ENCODE measurements around the gene RHOJ.

Gene RHOJ

GRCh38 chr14:63167044-63167443 is 37.2 kb upstream of the RHOJ start:
- TF ChIP-seq, protein P1, sequence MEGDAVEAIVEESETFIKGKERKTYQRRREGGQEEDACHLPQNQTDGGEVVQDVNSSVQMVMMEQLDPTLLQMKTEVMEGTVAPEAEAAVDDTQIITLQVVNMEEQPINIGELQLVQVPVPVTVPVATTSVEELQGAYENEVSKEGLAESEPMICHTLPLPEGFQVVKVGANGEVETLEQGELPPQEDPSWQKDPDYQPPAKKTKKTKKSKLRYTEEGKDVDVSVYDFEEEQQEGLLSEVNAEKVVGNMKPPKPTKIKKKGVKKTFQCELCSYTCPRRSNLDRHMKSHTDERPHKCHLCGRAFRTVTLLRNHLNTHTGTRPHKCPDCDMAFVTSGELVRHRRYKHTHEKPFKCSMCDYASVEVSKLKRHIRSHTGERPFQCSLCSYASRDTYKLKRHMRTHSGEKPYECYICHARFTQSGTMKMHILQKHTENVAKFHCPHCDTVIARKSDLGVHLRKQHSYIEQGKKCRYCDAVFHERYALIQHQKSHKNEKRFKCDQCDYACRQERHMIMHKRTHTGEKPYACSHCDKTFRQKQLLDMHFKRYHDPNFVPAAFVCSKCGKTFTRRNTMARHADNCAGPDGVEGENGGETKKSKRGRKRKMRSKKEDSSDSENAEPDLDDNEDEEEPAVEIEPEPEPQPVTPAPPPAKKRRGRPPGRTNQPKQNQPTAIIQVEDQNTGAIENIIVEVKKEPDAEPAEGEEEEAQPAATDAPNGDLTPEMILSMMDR (IDR thresholded peaks at IDR 0.05; ENCODE audit: insufficient read depth, low read length, poor library complexity, severe bottlenecking): no peak
- Histone ChIP-seq H3K27me3 (replicated peaks; ENCODE audit: control insufficient read depth, insufficient read depth, low read length) (no peaks in the 10 kb centered on the region), H3K36me3 (ENCODE audit: control insufficient read depth, insufficient read depth, low read length) (no peaks in the 10 kb centered on the region), H3K4me3 (replicated peaks; ENCODE audit: low read depth, low read length) (no peak overlapping the region)
- no peak for DNase-seq (ENCODE audit: extremely low read depth, insufficient read length)

DNA sequence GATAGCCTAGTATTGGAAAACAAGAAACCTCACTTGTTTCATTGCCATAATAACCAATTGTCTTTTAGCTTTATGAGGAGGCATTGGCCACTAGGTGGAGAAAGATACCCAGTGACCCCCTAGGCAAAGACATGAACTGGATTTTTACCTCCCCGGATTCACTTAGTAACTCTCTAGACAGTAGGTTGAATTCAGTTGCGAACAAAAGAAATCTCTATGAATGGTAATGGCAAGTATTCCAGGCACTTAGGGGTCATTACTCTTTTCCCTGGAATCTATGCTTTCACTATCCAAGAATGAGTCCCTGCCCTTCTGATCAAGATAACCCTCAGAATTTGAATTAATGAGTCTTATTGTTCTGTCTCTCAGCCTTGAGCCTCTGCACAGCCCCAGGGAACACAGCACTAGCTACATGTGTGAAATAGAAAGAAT is 29.5 kb upstream of the RHOJ start:
- H3K4me3 ChIP-seq (replicated peaks; ENCODE audit: low read depth, low read length): no peak overlapping the region
- no peaks in the 10 kb centered on the region; the same call in 1 of the 2 replicates for H3K27me3 ChIP-seq (replicated peaks; ENCODE audit: control insufficient read depth, insufficient read depth, low read length)
- TF ChIP-seq, protein P1 (IDR thresholded peaks at IDR 0.05; ENCODE audit: insufficient read depth, low read length, poor library complexity, severe bottlenecking): peak; percentile 43
- DNase-seq (ENCODE audit: extremely low read depth, insufficient read length): no peak
- H3K36me3 ChIP-seq (ENCODE audit: control insufficient read depth, insufficient read depth, low read length): no peaks in the 10 kb centered on the region

DNA sequence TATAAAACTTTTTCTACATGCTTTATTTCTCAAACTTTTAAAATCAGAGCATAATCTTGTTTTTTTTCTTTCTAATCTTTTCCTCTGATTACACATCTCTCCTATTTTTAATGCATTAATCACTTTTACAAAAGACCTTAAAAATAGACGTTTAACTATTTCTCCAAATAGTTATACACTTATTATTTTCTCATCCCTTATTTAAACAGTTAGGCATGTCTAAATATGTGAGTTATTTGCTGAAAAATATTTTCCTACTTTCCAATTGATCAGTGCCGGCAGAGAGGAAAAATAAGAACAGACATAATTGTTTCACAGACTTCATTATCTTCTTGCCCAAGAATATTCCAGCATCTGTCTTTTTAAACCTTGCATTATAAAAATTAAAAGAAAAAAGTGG is 28.7 kb upstream of the RHOJ start:
- H3K4me3 ChIP-seq (replicated peaks; ENCODE audit: low read depth, low read length): no peak overlapping the region
- no peaks in the 10 kb centered on the region for H3K36me3 ChIP-seq (ENCODE audit: control insufficient read depth, insufficient read depth, low read length)
- TF ChIP-seq, protein P1 (IDR thresholded peaks at IDR 0.05; ENCODE audit: insufficient read depth, low read length, poor library complexity, severe bottlenecking): no peak
- no peaks in the 10 kb centered on the region; the same call in 1 of the 2 replicates for H3K27me3 ChIP-seq (replicated peaks; ENCODE audit: control insufficient read depth, insufficient read depth, low read length)
- DNase-seq (ENCODE audit: extremely low read depth, insufficient read length): no peak

DNA sequence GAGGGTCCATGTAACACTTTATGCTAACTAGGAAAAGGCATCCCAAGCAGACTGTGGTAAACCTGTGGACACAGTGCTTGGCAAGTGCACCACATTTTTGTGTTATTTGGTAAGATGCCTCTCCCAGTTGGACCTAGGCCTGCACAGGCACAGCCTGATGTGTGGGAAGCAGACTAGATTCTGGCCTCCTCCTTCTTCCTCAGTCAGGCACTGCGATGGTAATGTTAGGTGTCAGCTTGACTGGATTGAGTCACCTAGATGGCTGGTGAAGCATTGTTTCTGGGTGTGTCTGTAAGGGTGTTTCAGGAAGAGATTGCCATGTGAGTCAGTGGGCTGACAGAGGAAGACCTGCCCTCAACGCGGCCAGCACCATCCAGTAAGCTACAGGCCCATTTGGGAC is 25.3 kb upstream of the RHOJ start:
- no peak for DNase-seq (ENCODE audit: extremely low read depth, insufficient read length)
- Histone ChIP-seq H3K27me3 (replicated peaks; ENCODE audit: control insufficient read depth, insufficient read depth, low read length) (no peaks in the 10 kb centered on the region), H3K36me3 (ENCODE audit: control insufficient read depth, insufficient read depth, low read length) (no peaks in the 10 kb centered on the region), H3K4me3 (replicated peaks; ENCODE audit: low read depth, low read length) (no peak overlapping the region)
- TF ChIP-seq, protein P1 (IDR thresholded peaks at IDR 0.05; ENCODE audit: insufficient read depth, low read length, poor library complexity, severe bottlenecking): no peak

DNA sequence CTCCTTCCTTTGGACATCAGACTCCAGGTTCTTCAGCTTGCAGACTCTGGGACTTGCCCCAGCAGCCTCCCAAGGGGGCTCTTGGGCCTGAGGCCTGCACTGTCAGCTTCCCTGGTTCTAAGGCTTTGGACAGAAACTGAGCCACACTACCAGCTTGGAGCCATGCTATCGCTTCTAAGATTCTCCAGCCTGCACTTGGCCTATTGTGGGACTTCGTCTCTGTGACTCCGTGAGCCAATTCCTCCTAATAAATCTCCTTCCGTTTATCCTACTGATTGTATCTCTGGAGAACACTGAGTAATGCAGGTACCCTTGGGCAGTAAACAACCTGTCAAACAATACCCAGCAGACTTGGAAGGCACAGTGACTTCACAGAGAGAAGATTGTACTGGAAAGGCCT is 24.9 kb upstream of the RHOJ start:
- DNase-seq (ENCODE audit: extremely low read depth, insufficient read length): no peak
- no peak overlapping the region for H3K4me3 ChIP-seq (replicated peaks; ENCODE audit: low read depth, low read length)
- H3K27me3 ChIP-seq (replicated peaks; ENCODE audit: control insufficient read depth, insufficient read depth, low read length): no peaks in the 10 kb centered on the region
- TF ChIP-seq, protein P1 (IDR thresholded peaks at IDR 0.05; ENCODE audit: insufficient read depth, low read length, poor library complexity, severe bottlenecking): no peak
- no peaks in the 10 kb centered on the region for H3K36me3 ChIP-seq (ENCODE audit: control insufficient read depth, insufficient read depth, low read length)

- TF ChIP-seq, protein P1 (IDR thresholded peaks at IDR 0.05; ENCODE audit: insufficient read depth, low read length, poor library complexity, severe bottlenecking): no peak
- H3K36me3 ChIP-seq (ENCODE audit: control insufficient read depth, insufficient read depth, low read length): no peaks in the 10 kb centered on the region
- no peaks in the 10 kb centered on the region for H3K27me3 ChIP-seq (replicated peaks; ENCODE audit: control insufficient read depth, insufficient read depth, low read length)
- no peak overlapping the region for H3K4me3 ChIP-seq (replicated peaks; ENCODE audit: low read depth, low read length)
- DNase-seq (ENCODE audit: extremely low read depth, insufficient read length): no peak
Observed at GRCh38 chr14:63180011-63180410, 24.2 kb upstream of the RHOJ start.

All from GM06990 (cell line).